Measurements from ENCODE around the gene SNPH.
A peak's percentile ranks its signal among the peaks of the same experiment; 100 is the strongest.

The SNPH gene

GRCh38 chr20:1320902-1321653, 55.0 kb downstream of the SNPH start:
- TF ChIP-seq, protein P1, sequence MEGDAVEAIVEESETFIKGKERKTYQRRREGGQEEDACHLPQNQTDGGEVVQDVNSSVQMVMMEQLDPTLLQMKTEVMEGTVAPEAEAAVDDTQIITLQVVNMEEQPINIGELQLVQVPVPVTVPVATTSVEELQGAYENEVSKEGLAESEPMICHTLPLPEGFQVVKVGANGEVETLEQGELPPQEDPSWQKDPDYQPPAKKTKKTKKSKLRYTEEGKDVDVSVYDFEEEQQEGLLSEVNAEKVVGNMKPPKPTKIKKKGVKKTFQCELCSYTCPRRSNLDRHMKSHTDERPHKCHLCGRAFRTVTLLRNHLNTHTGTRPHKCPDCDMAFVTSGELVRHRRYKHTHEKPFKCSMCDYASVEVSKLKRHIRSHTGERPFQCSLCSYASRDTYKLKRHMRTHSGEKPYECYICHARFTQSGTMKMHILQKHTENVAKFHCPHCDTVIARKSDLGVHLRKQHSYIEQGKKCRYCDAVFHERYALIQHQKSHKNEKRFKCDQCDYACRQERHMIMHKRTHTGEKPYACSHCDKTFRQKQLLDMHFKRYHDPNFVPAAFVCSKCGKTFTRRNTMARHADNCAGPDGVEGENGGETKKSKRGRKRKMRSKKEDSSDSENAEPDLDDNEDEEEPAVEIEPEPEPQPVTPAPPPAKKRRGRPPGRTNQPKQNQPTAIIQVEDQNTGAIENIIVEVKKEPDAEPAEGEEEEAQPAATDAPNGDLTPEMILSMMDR (IDR thresholded peaks at IDR 0.05; ENCODE audit: low read depth, low read length, missing control alignments) = no peak
- DNase-seq (ENCODE audit: low read depth) = no peak
- in situ Hi-C loops (cut with HindIII; ENCODE audit: low sequenced_read_pairs) = loop anchor here (5.0 kb wide), 1 partner anchor 116 kb away; no protein-coding TSS in a partner anchor
- H3K4me3 ChIP-seq (ENCODE audit: low read depth, low read length) = no peak overlapping the region

GRCh38 chr20:1321654-1321939, 55.5 kb downstream of the SNPH start:
- in situ Hi-C loops (cut with HindIII; ENCODE audit: low sequenced_read_pairs) = loop anchor here (5.0 kb wide), 1 partner anchor 116 kb away; no protein-coding TSS in a partner anchor
- TF ChIP-seq, protein P1 (IDR thresholded peaks at IDR 0.05; ENCODE audit: low read depth, low read length, missing control alignments) = no peak
- H3K4me3 ChIP-seq (ENCODE audit: low read depth, low read length) = no peak overlapping the region
- DNase-seq (ENCODE audit: low read depth) = no peak

- H3K4me3 ChIP-seq (ENCODE audit: low read depth, low read length) = no peak overlapping the region
- peak; percentile 60 for DNase-seq (ENCODE audit: low read depth)
- in situ Hi-C loops (cut with HindIII; ENCODE audit: low sequenced_read_pairs) = loop anchor here (5.0 kb wide), 1 partner anchor 115 kb away; no protein-coding TSS in a partner anchor
- TF ChIP-seq, protein P1 (IDR thresholded peaks at IDR 0.05; ENCODE audit: low read depth, low read length, missing control alignments) = no peak
Measured at GRCh38 chr20:1322511-1323245, 56.6 kb downstream of the SNPH start.

DNA sequence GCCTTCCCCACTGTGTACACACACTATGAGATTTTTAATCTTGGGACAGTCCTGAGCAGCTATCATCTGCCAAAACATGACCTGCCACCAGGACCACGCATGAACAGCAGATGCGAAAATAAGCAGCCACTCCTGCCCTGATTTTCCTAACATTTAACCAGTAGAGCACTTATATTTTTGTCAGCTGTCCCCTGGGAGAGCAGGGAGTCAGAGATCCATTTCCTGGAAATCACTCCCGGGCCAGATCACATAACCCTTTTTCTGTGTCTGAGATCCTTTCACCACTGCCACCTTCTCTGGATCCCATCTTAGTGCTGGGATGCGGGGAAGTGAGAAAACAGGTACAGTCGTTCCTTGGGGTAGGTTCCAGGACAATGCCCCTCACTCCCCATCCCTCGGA, 57.2 kb downstream of the SNPH start:
- H3K4me3 ChIP-seq (ENCODE audit: low read depth, low read length) = no peak overlapping the region
- in situ Hi-C loops (cut with HindIII; ENCODE audit: low sequenced_read_pairs) = loop anchor here (5.0 kb wide), 1 partner anchor 114 kb away; no protein-coding TSS in a partner anchor
- TF ChIP-seq, protein P1 (IDR thresholded peaks at IDR 0.05; ENCODE audit: low read depth, low read length, missing control alignments) = no peak
- no peak for DNase-seq (ENCODE audit: low read depth)

- no peak overlapping the region for H3K4me3 ChIP-seq (ENCODE audit: low read depth, low read length)
- TF ChIP-seq, protein P1 (IDR thresholded peaks at IDR 0.05; ENCODE audit: low read depth, low read length, missing control alignments) = no peak
- no peak for DNase-seq (ENCODE audit: low read depth)
- in situ Hi-C loops (cut with HindIII; ENCODE audit: low sequenced_read_pairs) = loop anchor here (5.0 kb wide), 1 partner anchor 113 kb away; no protein-coding TSS in a partner anchor
Measured at GRCh38 chr20:1323830-1324597, 57.9 kb downstream of the SNPH start.

DNA sequence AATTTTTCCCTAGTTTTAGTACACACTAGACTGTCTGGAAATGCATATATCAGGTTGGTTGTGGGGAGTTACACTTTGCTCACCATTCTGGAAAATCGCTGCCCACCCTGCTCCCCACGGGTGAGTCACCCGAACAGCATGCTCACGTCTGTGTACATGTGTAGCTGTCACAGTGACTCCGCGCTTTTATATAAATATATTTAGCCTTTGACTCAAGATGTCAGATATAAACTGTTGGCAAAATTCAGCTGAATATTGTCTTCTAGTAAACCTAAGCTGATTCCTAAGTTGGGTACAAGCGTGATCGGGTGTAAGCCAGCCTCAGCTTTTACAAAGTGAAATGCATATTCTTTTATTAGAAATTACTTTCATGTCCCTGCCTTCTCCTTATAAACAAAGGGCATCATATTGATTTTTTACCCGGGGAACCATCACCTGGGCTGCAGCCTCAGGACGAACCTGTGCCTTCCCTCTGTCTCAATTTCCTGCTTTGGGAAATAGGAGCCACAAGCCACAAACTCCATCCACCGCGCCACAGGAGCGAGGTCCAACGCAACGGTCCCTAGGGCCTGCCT, 58.6 kb downstream of the SNPH start:
- H3K4me3 ChIP-seq (ENCODE audit: low read depth, low read length) = peak overlapping the region; percentile 93
- in situ Hi-C loops (cut with HindIII; ENCODE audit: low sequenced_read_pairs) = loop anchor here (5.0 kb wide), 1 partner anchor 113 kb away; no protein-coding TSS in a partner anchor
- DNase-seq (ENCODE audit: low read depth) = no peak
- TF ChIP-seq, protein P1 (IDR thresholded peaks at IDR 0.05; ENCODE audit: low read depth, low read length, missing control alignments) = no peak
